ENCODE data around the gene EFNA3. TPM values are rescaled to one million over a fixed set of nuclear protein-coding genes. Genes with fewer than 3 reads are reported as not detected.
A peak's percentile ranks its signal among the peaks of the same experiment; 100 is the strongest.

The EFNA3 gene
- total and polyA plus RNA-seq, 4 donors, result 0.41 to 3.2 (median 1.8) TPM; not detected in 1

DNA sequence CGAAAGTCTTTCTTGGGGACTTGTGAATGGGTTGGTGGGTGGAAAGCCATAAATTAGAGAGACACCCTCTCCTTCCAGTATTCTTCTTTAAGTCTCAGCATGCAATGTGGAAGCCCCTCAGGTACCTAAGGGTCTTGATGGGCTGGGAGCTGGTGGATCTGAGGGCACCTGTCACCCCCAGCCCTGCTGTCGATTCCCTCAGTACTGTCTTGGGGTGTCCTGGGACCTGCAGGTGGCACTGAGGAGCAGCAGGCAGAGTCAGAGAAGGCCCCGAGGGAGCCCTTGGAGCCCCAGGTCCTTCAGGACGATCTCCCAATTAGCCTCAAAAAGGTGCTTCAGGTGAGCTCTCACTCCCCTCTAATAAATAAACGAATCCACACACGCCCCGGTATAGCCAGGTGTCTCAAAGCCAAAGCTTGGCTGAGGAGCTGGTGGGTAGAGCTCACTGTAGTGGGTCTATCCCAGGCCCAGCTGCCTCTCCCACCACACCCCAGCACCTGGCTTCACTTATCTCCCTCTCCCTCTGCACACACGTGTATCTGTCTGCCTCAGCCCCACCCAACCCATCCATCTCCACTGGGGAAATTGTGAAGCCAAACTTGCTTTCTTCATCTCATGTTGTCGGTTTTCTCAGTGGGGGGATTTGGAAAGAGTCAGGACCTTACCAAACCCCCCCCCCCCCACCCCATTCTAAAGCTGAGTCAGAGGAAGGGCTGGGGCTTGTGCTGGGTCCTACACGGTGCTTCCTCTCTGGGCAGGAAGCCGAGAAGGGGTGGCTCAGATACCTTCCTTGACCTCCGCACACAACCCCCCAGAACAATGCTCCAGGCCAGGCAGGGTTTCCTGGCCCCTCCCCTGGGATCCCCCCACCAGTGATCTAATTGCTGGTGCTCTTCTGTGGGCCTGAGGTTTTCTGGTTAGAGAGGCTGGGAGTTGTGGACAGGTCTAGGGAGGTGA lies 25.9 kb upstream of the EFNA3 start:
- Histone ChIP-seq H3K36me3 (ENCODE audit: control insufficient read depth in 1 of 2, insufficient read depth in 2 of 2, low read length in 1 of 2) (peaks cover 0 to 1% of the 10 kb centered on the region in 2 donors), H3K4me3 (ENCODE audit: low read length in 2 of 2) (no peak overlapping the region), H3K27ac (ENCODE audit: low read depth in 1 of 2, low read length in 2 of 2) (no peak overlapping the region), H3K4me1 (ENCODE audit: control insufficient read depth in 1 of 2, insufficient read depth in 2 of 2, low read length in 2 of 2) (no peaks in the 10 kb centered on the region), H3K27me3 (ENCODE audit: control insufficient read depth in 1 of 2, insufficient read depth in 2 of 2, low read length in 1 of 2) (no peaks in the 10 kb centered on the region), H3K9me3 (ENCODE audit: control insufficient read depth, low read length) (no peaks in the 10 kb centered on the region)
- 50 to 52% methylated on average over 12 of the region's 12 CpGs for WGBS, 2 donors
- ATAC-seq (ENCODE audit: low FRiP score) (no peak), DNase-seq (no peak)
- intact Hi-C loops (cut with DNase I), result no loop called here

DNA sequence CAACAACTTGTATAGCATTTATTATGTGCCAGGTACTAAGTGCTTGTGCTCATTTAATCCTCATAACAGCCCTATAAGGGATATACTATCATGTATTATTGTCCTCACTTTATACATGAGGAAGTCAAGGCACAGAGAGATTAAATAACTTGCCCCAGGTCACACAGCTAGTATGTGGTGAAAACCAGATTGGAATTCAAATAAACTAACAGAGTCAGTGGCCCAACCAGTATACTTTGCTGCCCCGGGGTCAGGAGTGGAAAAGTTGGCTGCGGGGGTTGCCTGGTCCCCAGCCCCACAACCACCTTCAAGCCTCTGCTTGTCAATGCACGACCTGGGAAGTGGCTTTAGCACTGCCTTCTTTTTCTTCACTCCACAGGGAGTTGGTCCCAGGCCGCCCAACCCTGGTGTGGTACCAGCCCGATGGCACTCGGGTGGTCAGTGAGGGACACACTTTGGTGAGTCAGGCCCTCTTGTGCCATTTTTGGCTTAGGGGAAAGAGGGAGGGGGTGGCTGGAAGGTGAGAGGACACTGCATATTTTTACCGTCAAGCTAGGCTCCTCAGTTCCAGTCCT lies 25.0 kb upstream of the EFNA3 start:
- Histone ChIP-seq H3K4me1 (ENCODE audit: control insufficient read depth in 1 of 2, insufficient read depth in 2 of 2, low read length in 2 of 2) (no peaks in the 10 kb centered on the region), H3K27ac (ENCODE audit: low read depth in 1 of 2, low read length in 2 of 2) (no peak overlapping the region), H3K36me3 (ENCODE audit: control insufficient read depth in 1 of 2, insufficient read depth in 2 of 2, low read length in 1 of 2) (peaks cover 0 to 2% of the 10 kb centered on the region in 2 donors), H3K27me3 (ENCODE audit: control insufficient read depth in 1 of 2, insufficient read depth in 2 of 2, low read length in 1 of 2) (no peaks in the 10 kb centered on the region), H3K4me3 (ENCODE audit: low read length in 2 of 2) (no peak overlapping the region), H3K9me3 (ENCODE audit: control insufficient read depth, low read length) (no peaks in the 10 kb centered on the region)
- WGBS, 2 donors, result 90% methylated on average over 7 of the region's 7 CpGs
- no peak for DNase-seq
- no peak for ATAC-seq (ENCODE audit: low FRiP score)
- intact Hi-C loops (cut with DNase I), result no loop called here

DNA sequence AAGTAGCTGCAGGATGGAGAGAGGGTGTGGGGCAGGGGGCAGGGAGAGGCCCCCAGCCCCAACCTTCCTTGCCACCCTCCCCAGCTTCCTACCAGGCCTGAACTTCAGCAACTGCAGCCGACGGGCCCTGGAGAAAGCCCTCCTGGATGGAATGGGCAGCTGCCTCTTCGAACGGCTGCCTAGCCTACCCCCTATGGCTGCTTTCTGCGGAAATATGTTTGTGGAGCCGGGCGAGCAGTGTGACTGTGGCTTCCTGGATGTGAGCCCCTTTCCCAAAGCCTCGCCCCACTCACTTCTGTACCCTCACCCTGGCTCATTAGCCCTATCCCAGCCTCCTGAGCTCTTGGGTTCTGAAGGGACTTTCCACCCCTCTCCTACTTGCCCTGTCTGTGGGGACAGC lies 21.5 kb upstream of the EFNA3 start:
- H3K27ac ChIP-seq (ENCODE audit: low read depth in 1 of 2, low read length in 2 of 2), result no peak overlapping the region
- H3K4me3 ChIP-seq (ENCODE audit: low read length in 2 of 2), result no peak overlapping the region
- DNase-seq, result no peak
- WGBS, 2 donors, result 91 to 96% methylated on average over 8 of the region's 8 CpGs
- peaks cover 0 to 2% of the 10 kb centered on the region in 2 donors for H3K36me3 ChIP-seq (ENCODE audit: control insufficient read depth in 1 of 2, insufficient read depth in 2 of 2, low read length in 1 of 2)
- no peak for ATAC-seq (ENCODE audit: low FRiP score)
- intact Hi-C loops (cut with DNase I), result no loop called here
- no peaks in the 10 kb centered on the region for H3K9me3 ChIP-seq (ENCODE audit: control insufficient read depth, low read length)
- no peaks in the 10 kb centered on the region for H3K4me1 ChIP-seq (ENCODE audit: control insufficient read depth in 1 of 2, insufficient read depth in 2 of 2, low read length in 2 of 2)
- H3K27me3 ChIP-seq (ENCODE audit: control insufficient read depth in 1 of 2, insufficient read depth in 2 of 2, low read length in 1 of 2), result no peaks in the 10 kb centered on the region

DNA sequence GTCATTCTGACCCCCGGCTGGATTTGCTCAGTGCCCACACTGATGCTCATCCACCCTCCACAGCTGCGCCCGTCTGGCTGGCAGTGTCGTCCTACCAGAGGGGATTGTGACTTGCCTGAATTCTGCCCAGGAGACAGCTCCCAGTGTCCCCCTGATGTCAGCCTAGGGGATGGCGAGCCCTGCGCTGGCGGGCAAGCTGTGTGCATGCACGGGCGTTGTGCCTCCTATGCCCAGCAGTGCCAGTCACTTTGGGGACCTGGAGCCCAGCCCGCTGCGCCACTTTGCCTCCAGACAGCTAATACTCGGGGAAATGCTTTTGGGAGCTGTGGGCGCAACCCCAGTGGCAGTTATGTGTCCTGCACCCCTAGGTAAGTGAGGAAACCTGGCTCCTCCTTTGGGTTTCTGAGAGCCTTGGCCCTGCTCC lies 20.8 kb upstream of the EFNA3 start:
- no peaks in the 10 kb centered on the region for H3K4me1 ChIP-seq (ENCODE audit: control insufficient read depth in 1 of 2, insufficient read depth in 2 of 2, low read length in 2 of 2)
- WGBS, 2 donors, result 92 to 97% methylated on average over 13 of the region's 13 CpGs
- intact Hi-C loops (cut with DNase I), result no loop called here
- H3K9me3 ChIP-seq (ENCODE audit: control insufficient read depth, low read length), result no peaks in the 10 kb centered on the region
- no peaks in the 10 kb centered on the region for H3K27me3 ChIP-seq (ENCODE audit: control insufficient read depth in 1 of 2, insufficient read depth in 2 of 2, low read length in 1 of 2)
- H3K27ac ChIP-seq (ENCODE audit: low read depth in 1 of 2, low read length in 2 of 2), result no peak overlapping the region
- ATAC-seq (ENCODE audit: low FRiP score) (no peak), DNase-seq (no peak)
- H3K4me3 ChIP-seq (ENCODE audit: low read length in 2 of 2), result no peak overlapping the region
- H3K36me3 ChIP-seq (ENCODE audit: control insufficient read depth in 1 of 2, insufficient read depth in 2 of 2, low read length in 1 of 2), result peaks cover 0 to 2% of the 10 kb centered on the region in 2 donors

DNA sequence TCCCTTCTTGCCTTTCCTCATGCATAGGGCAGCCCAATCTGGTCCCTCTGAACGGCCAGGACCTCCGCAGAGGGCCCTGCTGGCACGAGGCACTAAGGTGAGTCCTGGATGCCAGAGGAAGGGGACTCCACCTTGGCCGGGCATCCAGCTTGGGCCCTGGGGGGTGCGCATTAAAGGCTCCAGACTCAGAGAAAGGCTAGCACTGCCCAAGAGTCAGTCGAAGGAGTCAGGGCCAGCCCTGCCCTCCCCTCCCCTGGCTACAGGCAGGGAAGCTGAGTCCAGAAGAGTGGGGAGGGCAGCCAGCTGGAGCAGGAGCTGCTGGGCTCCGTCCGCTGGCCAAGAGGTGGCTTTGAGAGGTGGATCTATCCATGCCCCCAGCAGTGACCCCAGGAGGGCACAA lies 17.9 kb upstream of the EFNA3 start:
- no peak for DNase-seq
- Histone ChIP-seq H3K4me3 (ENCODE audit: low read length in 2 of 2) (no peak overlapping the region), H3K36me3 (ENCODE audit: control insufficient read depth in 1 of 2, insufficient read depth in 2 of 2, low read length in 1 of 2) (peaks cover 0 to 2% of the 10 kb centered on the region in 2 donors), H3K27ac (ENCODE audit: low read depth in 1 of 2, low read length in 2 of 2) (no peak overlapping the region), H3K9me3 (ENCODE audit: control insufficient read depth, low read length) (no peaks in the 10 kb centered on the region), H3K27me3 (ENCODE audit: control insufficient read depth in 1 of 2, insufficient read depth in 2 of 2, low read length in 1 of 2) (no peaks in the 10 kb centered on the region), H3K4me1 (ENCODE audit: control insufficient read depth in 1 of 2, insufficient read depth in 2 of 2, low read length in 2 of 2) (no peaks in the 10 kb centered on the region)
- 79 to 82% methylated on average over 8 of the region's 8 CpGs for WGBS, 2 donors
- intact Hi-C loops (cut with DNase I), result loop anchor here in 1 of 2 donors (5.0 kb wide), 1 partner anchor 58 kb away; the partner anchor contains the start of gene ZBTB7B
- no peak for ATAC-seq (ENCODE audit: low FRiP score)

DNA sequence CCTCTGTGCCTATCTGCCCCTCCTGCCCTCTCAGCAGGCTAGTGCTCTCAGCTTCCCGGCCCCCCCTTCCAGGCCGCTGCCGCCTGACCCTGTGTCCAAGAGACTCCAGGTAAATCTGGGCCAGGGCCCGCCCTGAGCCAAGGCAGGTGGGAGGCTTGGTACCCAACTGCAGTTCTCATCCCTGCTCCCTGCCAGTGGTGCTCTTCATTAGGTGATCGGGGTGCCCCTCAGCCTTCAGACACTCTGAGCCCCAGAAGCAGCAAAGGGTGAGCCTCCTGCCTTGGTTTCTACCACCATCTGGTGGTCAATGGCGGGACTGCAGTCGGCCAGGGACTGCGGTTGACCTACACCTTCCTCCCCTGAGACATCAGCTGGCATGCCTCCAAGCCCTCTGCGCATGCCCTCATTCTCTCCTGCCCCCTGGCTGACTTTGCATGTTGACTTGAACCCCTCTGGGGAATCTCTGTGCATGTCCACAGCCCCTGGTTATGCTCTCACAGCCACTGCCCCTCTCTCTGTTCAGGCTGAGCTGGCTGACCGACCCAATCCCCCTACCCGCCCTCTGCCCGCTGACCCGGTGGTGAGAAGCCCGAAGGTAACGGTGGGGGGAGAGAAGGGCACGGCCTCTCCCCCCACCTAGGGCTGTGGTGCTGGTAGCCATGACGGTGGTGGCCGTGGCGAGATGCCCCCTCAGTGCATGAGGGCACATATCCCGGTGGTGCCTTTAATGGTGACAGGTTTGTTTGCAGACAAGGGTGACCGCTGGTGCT lies 17.1 kb upstream of the EFNA3 start:
- Histone ChIP-seq H3K9me3 (ENCODE audit: control insufficient read depth, low read length) (no peaks in the 10 kb centered on the region), H3K36me3 (ENCODE audit: control insufficient read depth in 1 of 2, insufficient read depth in 2 of 2, low read length in 1 of 2) (peaks cover 0 to 2% of the 10 kb centered on the region in 2 donors), H3K4me3 (ENCODE audit: low read length in 2 of 2) (no peak overlapping the region), H3K27me3 (ENCODE audit: control insufficient read depth in 1 of 2, insufficient read depth in 2 of 2, low read length in 1 of 2) (no peaks in the 10 kb centered on the region), H3K4me1 (ENCODE audit: control insufficient read depth in 1 of 2, insufficient read depth in 2 of 2, low read length in 2 of 2) (no peaks in the 10 kb centered on the region), H3K27ac (ENCODE audit: low read depth in 1 of 2, low read length in 2 of 2) (no peak overlapping the region)
- 23 to 24% methylated on average over 20 to 21 of the region's 21 CpGs for WGBS, 2 donors
- peak; percentile 76 for ATAC-seq (ENCODE audit: low FRiP score)
- intact Hi-C loops (cut with DNase I), result loop anchor here in 1 of 2 donors (5.0 kb wide), 1 partner anchor 59 kb away; the partner anchor contains the start of gene ZBTB7B
- DNase-seq, result peak; percentile 89 to 96

DNA sequence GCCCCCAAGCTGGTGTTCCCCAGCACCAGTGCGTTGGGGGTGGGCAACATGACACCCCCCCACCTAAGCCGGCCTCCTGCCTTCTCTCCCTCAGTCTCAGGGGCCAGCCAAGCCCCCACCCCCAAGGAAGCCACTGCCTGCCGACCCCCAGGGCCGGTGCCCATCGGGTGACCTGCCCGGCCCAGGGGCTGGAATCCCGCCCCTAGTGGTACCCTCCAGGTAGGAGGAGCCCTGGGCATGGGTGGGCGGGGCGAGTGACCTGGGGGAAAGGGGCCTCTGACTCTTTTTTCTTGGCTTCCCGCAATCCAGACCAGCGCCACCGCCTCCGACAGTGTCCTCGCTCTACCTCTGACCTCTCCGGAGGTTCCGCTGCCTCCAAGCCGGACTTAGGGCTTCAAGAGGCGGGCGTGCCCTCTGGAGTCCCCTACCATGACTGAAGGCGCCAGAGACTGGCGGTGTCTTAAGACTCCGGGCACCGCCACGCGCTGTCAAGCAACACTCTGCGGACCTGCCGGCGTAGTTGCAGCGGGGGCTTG lies 16.4 kb upstream of the EFNA3 start:
- Histone ChIP-seq H3K9me3 (ENCODE audit: control insufficient read depth, low read length) (no peaks in the 10 kb centered on the region), H3K27me3 (ENCODE audit: control insufficient read depth in 1 of 2, insufficient read depth in 2 of 2, low read length in 1 of 2) (no peaks in the 10 kb centered on the region), H3K27ac (ENCODE audit: low read depth in 1 of 2, low read length in 2 of 2) (no peak overlapping the region), H3K4me3 (ENCODE audit: low read length in 2 of 2) (no peak overlapping the region), H3K4me1 (ENCODE audit: control insufficient read depth in 1 of 2, insufficient read depth in 2 of 2, low read length in 2 of 2) (no peaks in the 10 kb centered on the region), H3K36me3 (ENCODE audit: control insufficient read depth in 1 of 2, insufficient read depth in 2 of 2, low read length in 1 of 2) (peaks cover 0 to 2% of the 10 kb centered on the region in 2 donors)
- no peak for ATAC-seq (ENCODE audit: low FRiP score)
- intact Hi-C loops (cut with DNase I), result loop anchor here in 1 of 2 donors (5.0 kb wide), 1 partner anchor 60 kb away; the partner anchor contains the start of gene ZBTB7B
- DNase-seq, result no peak
- WGBS, 2 donors, result 35 to 39% methylated on average over 28 to 29 of the region's 29 CpGs

Data from aorta (tissue), 5 donors.